ENCODE measurements around the gene GRM1. TPM values are rescaled to one million over a fixed set of nuclear protein-coding genes. Genes with fewer than 3 reads are reported as not detected.

GRM1 gene
- total RNA-seq, 1 donor from 2014 or later, result not detected

- Mint-ChIP-seq H3K4me3 (ENCODE audit: unreplicated experiment) (no peak overlapping the region), H3K9me3 (ENCODE audit: unreplicated experiment) (peaks cover 6% of the 10 kb centered on the region), H3K27ac (ENCODE audit: unreplicated experiment) (no peak overlapping the region), H3K36me3 (ENCODE audit: unreplicated experiment) (no peaks in the 10 kb centered on the region), H3K27me3 (ENCODE audit: unreplicated experiment) (peaks cover 15% of the 10 kb centered on the region), H3K4me1 (ENCODE audit: unreplicated experiment) (no peaks in the 10 kb centered on the region)
- TF ChIP-seq CTCF (IDR thresholded peaks at IDR 0.05), result no peak
- DNase-seq (ENCODE audit: extremely low spot score, unreplicated experiment), result no peak
Observed at GRCh38 chr6:146445233-146445632, 416.4 kb downstream of the GRM1 start.

- no peak for TF ChIP-seq CTCF (IDR thresholded peaks at IDR 0.05)
- Mint-ChIP-seq H3K4me1 (ENCODE audit: unreplicated experiment) (no peaks in the 10 kb centered on the region), H3K9me3 (ENCODE audit: unreplicated experiment) (peaks cover 40% of the 10 kb centered on the region), H3K36me3 (ENCODE audit: unreplicated experiment) (no peaks in the 10 kb centered on the region), H3K27ac (ENCODE audit: unreplicated experiment) (no peak overlapping the region), H3K27me3 (ENCODE audit: unreplicated experiment) (peaks cover 4% of the 10 kb centered on the region), H3K4me3 (ENCODE audit: unreplicated experiment) (no peak overlapping the region)
- no peak for DNase-seq (ENCODE audit: extremely low spot score, unreplicated experiment)
Observed at GRCh38 chr6:146456886-146457285, 428.0 kb downstream of the GRM1 start.

GRCh38 chr6:146460941-146461340, 432.1 kb downstream of the GRM1 start:
- no peak for DNase-seq (ENCODE audit: extremely low spot score, unreplicated experiment)
- Mint-ChIP-seq H3K4me3 (ENCODE audit: unreplicated experiment) (no peak overlapping the region), H3K27me3 (ENCODE audit: unreplicated experiment) (peaks cover 8% of the 10 kb centered on the region), H3K9me3 (ENCODE audit: unreplicated experiment) (peaks cover 35% of the 10 kb centered on the region), H3K27ac (ENCODE audit: unreplicated experiment) (no peak overlapping the region), H3K4me1 (ENCODE audit: unreplicated experiment) (no peaks in the 10 kb centered on the region), H3K36me3 (ENCODE audit: unreplicated experiment) (no peaks in the 10 kb centered on the region)
- no peak for TF ChIP-seq CTCF (IDR thresholded peaks at IDR 0.05)

- no peak for DNase-seq (ENCODE audit: extremely low spot score, unreplicated experiment)
- H3K27ac Mint-ChIP-seq (ENCODE audit: unreplicated experiment), result no peak overlapping the region
- TF ChIP-seq CTCF (IDR thresholded peaks at IDR 0.05), result no peak
- H3K4me3 Mint-ChIP-seq (ENCODE audit: unreplicated experiment), result no peak overlapping the region
- no peaks in the 10 kb centered on the region for H3K4me1 Mint-ChIP-seq (ENCODE audit: unreplicated experiment)
- no peaks in the 10 kb centered on the region for H3K36me3 Mint-ChIP-seq (ENCODE audit: unreplicated experiment)
- no peaks in the 10 kb centered on the region for H3K27me3 Mint-ChIP-seq (ENCODE audit: unreplicated experiment)
- no peaks in the 10 kb centered on the region for H3K9me3 Mint-ChIP-seq (ENCODE audit: unreplicated experiment)
Observed at GRCh38 chr6:146470091-146470770, 441.4 kb downstream of the GRM1 start.

GRCh38 chr6:146472918-146473317, 444.1 kb downstream of the GRM1 start:
- no peaks in the 10 kb centered on the region for H3K9me3 Mint-ChIP-seq (ENCODE audit: unreplicated experiment)
- no peaks in the 10 kb centered on the region for H3K36me3 Mint-ChIP-seq (ENCODE audit: unreplicated experiment)
- no peaks in the 10 kb centered on the region for H3K27me3 Mint-ChIP-seq (ENCODE audit: unreplicated experiment)
- no peaks in the 10 kb centered on the region for H3K4me1 Mint-ChIP-seq (ENCODE audit: unreplicated experiment)
- no peak overlapping the region for H3K4me3 Mint-ChIP-seq (ENCODE audit: unreplicated experiment)
- no peak overlapping the region for H3K27ac Mint-ChIP-seq (ENCODE audit: unreplicated experiment)
- TF ChIP-seq CTCF (IDR thresholded peaks at IDR 0.05), result no peak
- DNase-seq (ENCODE audit: extremely low spot score, unreplicated experiment), result no peak
